Transverse colon (tissue), 4 donors: Measurements from ENCODE around the gene ZNF326. TPM values are rescaled to one million over a fixed set of nuclear protein-coding genes. Genes with fewer than 3 reads are reported as not detected.
"Not testable (repeated sequence)": the region's sequence is repeated elsewhere in the genome, so short reads cannot be mapped to it uniquely, and the experiment has no call there.

ENCODE experiments used
- DNase-seq: peaks from one replicate; pipeline ENCODE4 v3.0.0-alpha.2; 2019
- H3K27ac ChIP-seq, 4 donors: fragments of 200-600 bp; sonication (generic); 2 replicates each; pipeline ENCODE4 v1.5.1; 2016 to 2018; ENCODE audit warnings: inconsistent platforms in 4 of 4
- H3K27me3 ChIP-seq: fragments of 200-600 bp; sonication (generic); 2 replicates; pipeline ENCODE4 v1.5.1; 2017; ENCODE audit warnings: inconsistent platforms
- H3K36me3 ChIP-seq, 4 donors: fragments of 200-600 bp; sonication (generic); 2 replicates each; pipeline ENCODE4 v1.5.1; 2017 to 2019; ENCODE audit warnings: inconsistent platforms in 4 of 4
- H3K4me1 ChIP-seq, 4 donors: fragments of 200-600 bp; sonication (generic); 2 replicates each; pipeline ENCODE4 v1.5.1; 2017 to 2020; ENCODE audit warnings: inconsistent platforms in 4 of 4
- H3K4me3 ChIP-seq, 4 donors: fragments of 200-600 bp; sonication (generic); 1 replicate in 1 of 4; 2 replicates in 3 of 4; pipeline versions ENCODE4 v1.5.1 to v1.6.1; 2017 to 2019; ENCODE audit warnings: inconsistent platforms in 4 of 4
- H3K9me3 ChIP-seq, 2 donors: fragments of 200-600 bp; sonication (generic); 2 replicates each; pipeline ENCODE4 v1.5.1; 2017 to 2019; ENCODE audit warnings: inconsistent platforms in 2 of 2
- EP300 ChIP-seq: sonication (generic); formaldehyde crosslinking; IDR thresholded peaks from one replicate; pipeline ENCODE4 v1.6.1; 2017; ENCODE audit warnings: antibody characterized with exemption, low read depth
- POLR2A ChIP-seq: fragments of 450-650 bp; IDR thresholded peaks from one replicate; pipeline ENCODE4 v1.6.1; 2016; ENCODE audit warnings: antibody characterized with exemption, mild to moderate bottlenecking, moderate library complexity
- POLR2AphosphoS5 ChIP-seq, 3 donors: sonication (generic); formaldehyde crosslinking; IDR thresholded peaks; one replicate each; pipeline ENCODE4 v1.6.1; 2016; ENCODE audit warnings: antibody characterized with exemption in 3 of 3
- WGBS, 2 donors: methylation state at CpG; one replicate each; pipeline ENCODE4 v1.1.5; 2018; ENCODE audit warnings: low coverage in 1 of 2; 5-methylcytosine and 5-hydroxymethylcytosine counted together
- in situ Hi-C, 4 donors: fragments of 200-750 bp; cut with MboI; loops; one replicate each; pipeline versions ENCODE4 v1.15.0 to v1.15.1; 2017; ENCODE audit warnings: low sequenced_read_pairs in 3 of 4, low pct_ligation_motif_present in 1 of 4, low pct_unique_long_range_greater_than_20kb in 1 of 4
- intact Hi-C: fragments of 100-400 bp; cut with DNase I; formaldehyde crosslinking; loops from one replicate; pipeline ENCODE4 v1.15.1; 2023; ENCODE audit warnings: low total_unique reads
- total RNA-seq, 4 donors: library from RNA; depleted of rRNA; stranded (reverse); fragments of >200 nt; gene quantifications; one replicate each; pipeline ENCODE4 v1.1.0, GENCODE V29; 2016
- TF ChIP-seq, protein P1 (sequence below), 5 experiments: fragments of 200-600 bp in 3 of 5; fragments of 450-650 bp in 2 of 5; sonication (generic) in 3 of 5; IDR thresholded peaks; 1 replicate in 2 of 5; 2 replicates in 3 of 5; pipeline ENCODE4 v1.5.1; 2016 to 2017; ENCODE audit warnings: antibody characterized with exemption in 5 of 5, inconsistent platforms in 3 of 5, mild to moderate bottlenecking in 2 of 5, moderate library complexity in 1 of 5

Gene ZNF326
- total RNA-seq, 4 donors from 2014 or later = 32.4 to 59.1 (median 39.9) TPM

- Histone ChIP-seq H3K27ac (peak overlapping the region; percentile 97 to 99 (median 97)), H3K4me1 (peaks cover 13 to 70% (median 46%) of the 10 kb centered on the region in 4 donors), H3K27me3 (no peaks in the 10 kb centered on the region), H3K4me3 (peak overlapping the region; percentile 67 to 99 (median 84)), H3K9me3 (no peaks in the 10 kb centered on the region), H3K36me3 (no peaks in the 10 kb centered on the region)
- in situ Hi-C loops = loop anchor here in 3 of 4 donors (25.0 kb wide), 3 partner anchors 359 to 509 kb away; partner anchors contain the start of genes LRRC8B (in 1 of the 3) and LRRC8C (in 1 of the 3)
- intact Hi-C loops = no loop called here
- peak; percentile 73 for DNase-seq
- no peak for TF ChIP-seq POLR2AphosphoS5 (IDR thresholded peaks at IDR 0.05)
- TF ChIP-seq, protein P1, sequence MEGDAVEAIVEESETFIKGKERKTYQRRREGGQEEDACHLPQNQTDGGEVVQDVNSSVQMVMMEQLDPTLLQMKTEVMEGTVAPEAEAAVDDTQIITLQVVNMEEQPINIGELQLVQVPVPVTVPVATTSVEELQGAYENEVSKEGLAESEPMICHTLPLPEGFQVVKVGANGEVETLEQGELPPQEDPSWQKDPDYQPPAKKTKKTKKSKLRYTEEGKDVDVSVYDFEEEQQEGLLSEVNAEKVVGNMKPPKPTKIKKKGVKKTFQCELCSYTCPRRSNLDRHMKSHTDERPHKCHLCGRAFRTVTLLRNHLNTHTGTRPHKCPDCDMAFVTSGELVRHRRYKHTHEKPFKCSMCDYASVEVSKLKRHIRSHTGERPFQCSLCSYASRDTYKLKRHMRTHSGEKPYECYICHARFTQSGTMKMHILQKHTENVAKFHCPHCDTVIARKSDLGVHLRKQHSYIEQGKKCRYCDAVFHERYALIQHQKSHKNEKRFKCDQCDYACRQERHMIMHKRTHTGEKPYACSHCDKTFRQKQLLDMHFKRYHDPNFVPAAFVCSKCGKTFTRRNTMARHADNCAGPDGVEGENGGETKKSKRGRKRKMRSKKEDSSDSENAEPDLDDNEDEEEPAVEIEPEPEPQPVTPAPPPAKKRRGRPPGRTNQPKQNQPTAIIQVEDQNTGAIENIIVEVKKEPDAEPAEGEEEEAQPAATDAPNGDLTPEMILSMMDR (IDR thresholded peaks at IDR 0.05) = no peak
- no peak for TF ChIP-seq EP300
- no peak for TF ChIP-seq POLR2A
- WGBS, 2 donors = 0 to 1% methylated on average over 3 to 15 of the region's 15 CpGs
Measured at GRCh38 chr1:89995598-89996449, 914 bp downstream of the ZNF326 start.

GRCh38 chr1:89996450-89997110, 1.7 kb downstream of the ZNF326 start:
- H3K4me1 ChIP-seq = peaks cover 13 to 65% (median 44%) of the 10 kb centered on the region in 4 donors
- peak; percentile 31 for DNase-seq

GRCh38 chr1:89997152-89997551, 2.2 kb downstream of the ZNF326 start:
- H3K27me3 ChIP-seq, intact Hi-C loops, H3K9me3 ChIP-seq, H3K36me3 ChIP-seq, DNase-seq: not testable (repeated sequence)
- peak overlapping the region in 1 of 4 donors; percentile 73 for H3K4me3 ChIP-seq
- H3K4me1 ChIP-seq = peaks cover 13 to 66% (median 44%) of the 10 kb centered on the region in 4 donors
- H3K27ac ChIP-seq = peak overlapping the region in 2 of 4 donors; percentile 97
- in situ Hi-C loops = loop anchor here in 3 of 4 donors (25.0 kb wide), 3 partner anchors 360 to 510 kb away; partner anchors contain the start of genes LRRC8B (in 1 of the 3) and LRRC8C (in 1 of the 3)
- 92 to 100% methylated on average over 2 to 4 of the region's 4 CpGs for WGBS, 2 donors

More at GRCh38 chr1:89996450-89997110, 1.7 kb downstream of the ZNF326 start:
- H3K4me3 ChIP-seq = peak overlapping the region in 3 of 4 donors; percentile 67 to 99 (median 73)
- peak overlapping the region; percentile 97 to 99 (median 97) for H3K27ac ChIP-seq
- no peaks in the 10 kb centered on the region for H3K27me3 ChIP-seq
- H3K9me3 ChIP-seq = no peaks in the 10 kb centered on the region
- 29 to 36% methylated on average over 9 of the region's 9 CpGs for WGBS, 2 donors
- intact Hi-C loops (no loop called here), in situ Hi-C loops (loop anchor here in 3 of 4 donors (25.0 kb wide), 3 partner anchors 359 to 509 kb away; partner anchors contain the start of genes LRRC8B (in 1 of the 3) and LRRC8C (in 1 of the 3))
- H3K36me3 ChIP-seq = no peaks in the 10 kb centered on the region
- TF ChIP-seq POLR2AphosphoS5 (IDR thresholded peaks at IDR 0.05) (peak in 1 of 3 donors; percentile 30), POLR2A (no peak)

GRCh38 chr1:89998306-89998705, 3.4 kb downstream of the ZNF326 start:
- Histone ChIP-seq H3K4me1 (peaks cover 13 to 69% (median 48%) of the 10 kb centered on the region in 4 donors), H3K36me3 (no peaks in the 10 kb centered on the region), H3K27ac (no peak overlapping the region), H3K27me3 (no peaks in the 10 kb centered on the region), H3K4me3 (no peak overlapping the region), H3K9me3 (no peaks in the 10 kb centered on the region)
- in situ Hi-C loops = loop anchor here in 3 of 4 donors (25.0 kb wide), 3 partner anchors 361 to 511 kb away; partner anchors contain the start of genes LRRC8B (in 1 of the 3) and LRRC8C (in 1 of the 3)
- TF ChIP-seq EP300 (no peak), POLR2A (no peak), POLR2AphosphoS5 (IDR thresholded peaks at IDR 0.05) (no peak)
- TF ChIP-seq, protein P1 (IDR thresholded peaks at IDR 0.05) = no peak
- intact Hi-C loops = no loop called here
- DNase-seq = no peak
